Renal cortex interstitium (tissue), 11 donors: ENCODE results near the gene JPT1. TPM values are rescaled to one million over a fixed set of nuclear protein-coding genes. Genes with fewer than 3 reads are reported as not detected.

ENCODE experiments used
- DNase-seq, 11 donors: peaks; one replicate each; pipeline ENCODE4 v3.0.0-alpha.2; 2013; ENCODE audit warnings: low read depth in 9 of 11, low spot score in 4 of 11; ENCODE audit errors: extremely low read depth in 1 of 11
- polyA plus RNA-seq, 3 donors: library from polyadenylated mRNA; unstranded; fragments of 120-200 nt; gene quantifications; one replicate each; pipeline ENCODE4 v1.2.1, GENCODE V29; 2013; ENCODE audit not compliant: insufficient read length in 3 of 3

The JPT1 gene
- polyA plus RNA-seq, 3 donors: 98.8 to 104 (median 104) TPM

GRCh38 chr17:75093548-75094158 lies 60.7 kb downstream of the JPT1 start:
- DNase-seq: no peak

- DNase-seq: no peak
These were observed 62.4 kb downstream of the JPT1 start for GRCh38 chr17:75091855-75092327.

- DNase-seq: no peak
These were observed 63.1 kb downstream of the JPT1 start for GRCh38 chr17:75090871-75091854.

- no peak for DNase-seq
These were observed 65.6 kb downstream of the JPT1 start for GRCh38 chr17:75088465-75089417.

GRCh38 chr17:75087558-75088453 lies 66.5 kb downstream of the JPT1 start, which contains the start of gene SLC16A5:
Gene SLC16A5 (plus strand): TSS chr17:75087954. CDS start chr17:75093637, 5,683 bp downstream.
- peak in 8 of 11 donors; percentile 61 to 88 (median 78) for DNase-seq

GRCh38 chr17:75087182-75087557 lies 67.1 kb downstream of the JPT1 start:
- DNase-seq: no peak

GRCh38 chr17:75086496-75087181 lies 67.7 kb downstream of the JPT1 start:
- no peak for DNase-seq

Other genes starting within 250 kb of the JPT1 start
- 1 to 10 TPM in 1 of 3 donors, under 1 TPM in 2; 0.56 to 1.2 (median 0.70) TPM for gene USH1G, start 231.3 kb downstream of the JPT1 start, polyA plus RNA-seq
- gene OTOP2, start 230.2 kb downstream of the JPT1 start, polyA plus RNA-seq: not detected
- gene OTOP3, start 218.6 kb downstream of the JPT1 start, polyA plus RNA-seq: not detected
- gene HID1, start 181.8 kb downstream of the JPT1 start, polyA plus RNA-seq: 10 to 100 TPM in 2 of 3 donors, 1 to 10 TPM in 1; 9.2 to 16.8 (median 13.8) TPM
- gene CDR2L, start 166.9 kb downstream of the JPT1 start, polyA plus RNA-seq: 10 to 100 TPM in 1 of 3 donors, 1 to 10 TPM in 2; 8.0 to 11.4 (median 8.8) TPM
- 10 to 100 TPM; 26.1 to 28.4 (median 27.0) TPM for gene MRPL58, start 141.8 kb downstream of the JPT1 start, polyA plus RNA-seq
- gene ATP5PD, start 107.5 kb downstream of the JPT1 start, polyA plus RNA-seq: 100 to 1,000 TPM; 297 to 353 (median 303) TPM
- gene KCTD2, start 107.3 kb downstream of the JPT1 start, polyA plus RNA-seq: 10 to 100 TPM; 28.8 to 32.0 (median 30.2) TPM
- 10 to 100 TPM; 22.0 to 38.4 (median 26.1) TPM for gene SLC16A5, start 66.6 kb downstream of the JPT1 start, polyA plus RNA-seq
- gene ARMC7, start 44.5 kb downstream of the JPT1 start, polyA plus RNA-seq: 10 to 100 TPM; 15.2 to 17.7 (median 15.8) TPM
- gene NT5C, start 22.8 kb downstream of the JPT1 start, polyA plus RNA-seq: 10 to 100 TPM; 46.9 to 70.1 (median 61.7) TPM
- gene SUMO2, start 28.4 kb upstream of the JPT1 start, polyA plus RNA-seq: 100 to 1,000 TPM; 609 to 769 (median 709) TPM
- 10 to 100 TPM; 69.4 to 74.8 (median 70.6) TPM for gene NUP85, start 51.2 kb upstream of the JPT1 start, polyA plus RNA-seq
- gene GGA3, start 107.1 kb upstream of the JPT1 start, polyA plus RNA-seq: 10 to 100 TPM; 44.3 to 46.9 (median 44.3) TPM
- 10 to 100 TPM; 66.3 to 77.0 (median 72.5) TPM for gene MRPS7, start 107.4 kb upstream of the JPT1 start, polyA plus RNA-seq
- 10 to 100 TPM; 18.5 to 22.3 (median 20.4) TPM for gene MIF4GD, start 116.7 kb upstream of the JPT1 start, polyA plus RNA-seq
- 1 to 10 TPM; 7.1 to 8.7 (median 8.7) TPM for gene SLC25A19, start 134.9 kb upstream of the JPT1 start, polyA plus RNA-seq